ENCODE measurements around the gene PHF12. TPM values are rescaled to one million over a fixed set of nuclear protein-coding genes. Genes with fewer than 3 reads are reported as not detected.

PHF12 gene
- total and polyA plus RNA-seq, 2 of the 13 experiments (the other 11 are each of a cell fraction or from before 2014, with no cell fraction given) = 9.8 to 17.1 TPM

- no peak for TF ChIP-seq TCF12 (IDR thresholded peaks at IDR 0.05)
- no peak for TF ChIP-seq TCF12 (CRISPR knock-in tag; IDR thresholded peaks at IDR 0.05)
- TF ChIP-seq, protein P1, sequence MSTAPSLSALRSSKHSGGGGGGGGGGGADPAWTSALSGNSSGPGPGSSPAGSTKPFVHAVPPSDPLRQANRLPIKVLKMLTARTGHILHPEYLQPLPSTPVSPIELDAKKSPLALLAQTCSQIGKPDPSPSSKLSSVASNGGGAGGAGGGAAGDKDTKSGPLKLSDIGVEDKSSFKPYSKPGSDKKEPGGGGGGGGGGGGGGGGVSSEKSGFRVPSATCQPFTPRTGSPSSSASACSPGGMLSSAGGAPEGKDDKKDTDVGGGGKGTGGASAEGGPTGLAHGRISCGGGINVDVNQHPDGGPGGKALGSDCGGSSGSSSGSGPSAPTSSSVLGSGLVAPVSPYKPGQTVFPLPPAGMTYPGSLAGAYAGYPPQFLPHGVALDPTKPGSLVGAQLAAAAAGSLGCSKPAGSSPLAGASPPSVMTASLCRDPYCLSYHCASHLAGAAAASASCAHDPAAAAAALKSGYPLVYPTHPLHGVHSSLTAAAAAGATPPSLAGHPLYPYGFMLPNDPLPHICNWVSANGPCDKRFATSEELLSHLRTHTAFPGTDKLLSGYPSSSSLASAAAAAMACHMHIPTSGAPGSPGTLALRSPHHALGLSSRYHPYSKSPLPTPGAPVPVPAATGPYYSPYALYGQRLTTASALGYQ (CRISPR knock-in tag; IDR thresholded peaks at IDR 0.05) = no peak
- TF ChIP-seq MTA1 (CRISPR knock-in tag; IDR thresholded peaks at IDR 0.05; ENCODE audit: borderline replicate concordance) = no peak
- TF ChIP-seq ZNF24 (IDR thresholded peaks at IDR 0.05) = no peak
- TF ChIP-seq CHCHD3 (CRISPR knock-in tag; IDR thresholded peaks at IDR 0.05) = no peak
- 0 out of 2 replicates have a peak, but pooled peaks have one; percentile 38 for TF ChIP-seq GZF1 (CRISPR knock-in tag; IDR thresholded peaks at IDR 0.05)
- no peak for TF ChIP-seq EED (CRISPR knock-in tag; IDR thresholded peaks at IDR 0.05)
- no peak for TF ChIP-seq ZNF816 (CRISPR knock-in tag; IDR thresholded peaks at IDR 0.05; ENCODE audit: borderline replicate concordance)
- TF ChIP-seq ZBTB7A (CRISPR knock-in tag; IDR thresholded peaks at IDR 0.05) = no peak
- no peak for TF ChIP-seq SIN3A (IDR thresholded peaks at IDR 0.05; ENCODE audit: borderline replicate concordance, low read depth, low read length)
- TF ChIP-seq, protein P2, sequence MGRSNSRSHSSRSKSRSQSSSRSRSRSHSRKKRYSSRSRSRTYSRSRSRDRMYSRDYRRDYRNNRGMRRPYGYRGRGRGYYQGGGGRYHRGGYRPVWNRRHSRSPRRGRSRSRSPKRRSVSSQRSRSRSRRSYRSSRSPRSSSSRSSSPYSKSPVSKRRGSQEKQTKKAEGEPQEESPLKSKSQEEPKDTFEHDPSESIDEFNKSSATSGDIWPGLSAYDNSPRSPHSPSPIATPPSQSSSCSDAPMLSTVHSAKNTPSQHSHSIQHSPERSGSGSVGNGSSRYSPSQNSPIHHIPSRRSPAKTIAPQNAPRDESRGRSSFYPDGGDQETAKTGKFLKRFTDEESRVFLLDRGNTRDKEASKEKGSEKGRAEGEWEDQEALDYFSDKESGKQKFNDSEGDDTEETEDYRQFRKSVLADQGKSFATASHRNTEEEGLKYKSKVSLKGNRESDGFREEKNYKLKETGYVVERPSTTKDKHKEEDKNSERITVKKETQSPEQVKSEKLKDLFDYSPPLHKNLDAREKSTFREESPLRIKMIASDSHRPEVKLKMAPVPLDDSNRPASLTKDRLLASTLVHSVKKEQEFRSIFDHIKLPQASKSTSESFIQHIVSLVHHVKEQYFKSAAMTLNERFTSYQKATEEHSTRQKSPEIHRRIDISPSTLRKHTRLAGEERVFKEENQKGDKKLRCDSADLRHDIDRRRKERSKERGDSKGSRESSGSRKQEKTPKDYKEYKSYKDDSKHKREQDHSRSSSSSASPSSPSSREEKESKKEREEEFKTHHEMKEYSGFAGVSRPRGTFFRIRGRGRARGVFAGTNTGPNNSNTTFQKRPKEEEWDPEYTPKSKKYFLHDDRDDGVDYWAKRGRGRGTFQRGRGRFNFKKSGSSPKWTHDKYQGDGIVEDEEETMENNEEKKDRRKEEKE (IDR thresholded peaks at IDR 0.05) = no peak
- no peak for TF ChIP-seq YEATS4 (CRISPR knock-in tag; IDR thresholded peaks at IDR 0.05; ENCODE audit: borderline replicate concordance)
- TF ChIP-seq ZIK1 (CRISPR knock-in tag; IDR thresholded peaks at IDR 0.05; ENCODE audit: borderline replicate concordance, low read depth) = 0 out of 2 replicates have a peak, but pooled peaks have one; percentile 17
- TF ChIP-seq, protein P3, sequence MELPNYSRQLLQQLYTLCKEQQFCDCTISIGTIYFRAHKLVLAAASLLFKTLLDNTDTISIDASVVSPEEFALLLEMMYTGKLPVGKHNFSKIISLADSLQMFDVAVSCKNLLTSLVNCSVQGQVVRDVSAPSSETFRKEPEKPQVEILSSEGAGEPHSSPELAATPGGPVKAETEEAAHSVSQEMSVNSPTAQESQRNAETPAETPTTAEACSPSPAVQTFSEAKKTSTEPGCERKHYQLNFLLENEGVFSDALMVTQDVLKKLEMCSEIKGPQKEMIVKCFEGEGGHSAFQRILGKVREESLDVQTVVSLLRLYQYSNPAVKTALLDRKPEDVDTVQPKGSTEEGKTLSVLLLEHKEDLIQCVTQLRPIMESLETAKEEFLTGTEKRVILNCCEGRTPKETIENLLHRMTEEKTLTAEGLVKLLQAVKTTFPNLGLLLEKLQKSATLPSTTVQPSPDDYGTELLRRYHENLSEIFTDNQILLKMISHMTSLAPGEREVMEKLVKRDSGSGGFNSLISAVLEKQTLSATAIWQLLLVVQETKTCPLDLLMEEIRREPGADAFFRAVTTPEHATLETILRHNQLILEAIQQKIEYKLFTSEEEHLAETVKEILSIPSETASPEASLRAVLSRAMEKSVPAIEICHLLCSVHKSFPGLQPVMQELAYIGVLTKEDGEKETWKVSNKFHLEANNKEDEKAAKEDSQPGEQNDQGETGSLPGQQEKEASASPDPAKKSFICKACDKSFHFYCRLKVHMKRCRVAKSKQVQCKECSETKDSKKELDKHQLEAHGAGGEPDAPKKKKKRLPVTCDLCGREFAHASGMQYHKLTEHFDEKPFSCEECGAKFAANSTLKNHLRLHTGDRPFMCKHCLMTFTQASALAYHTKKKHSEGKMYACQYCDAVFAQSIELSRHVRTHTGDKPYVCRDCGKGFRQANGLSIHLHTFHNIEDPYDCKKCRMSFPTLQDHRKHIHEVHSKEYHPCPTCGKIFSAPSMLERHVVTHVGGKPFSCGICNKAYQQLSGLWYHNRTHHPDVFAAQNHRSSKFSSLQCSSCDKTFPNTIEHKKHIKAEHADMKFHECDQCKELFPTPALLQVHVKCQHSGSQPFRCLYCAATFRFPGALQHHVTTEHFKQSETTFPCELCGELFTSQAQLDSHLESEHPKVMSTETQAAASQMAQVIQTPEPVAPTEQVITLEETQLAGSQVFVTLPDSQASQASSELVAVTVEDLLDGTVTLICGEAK (IDR thresholded peaks at IDR 0.05) = no peak
- TF ChIP-seq, protein P3 (CRISPR knock-in tag; IDR thresholded peaks at IDR 0.05) = no peak
- no peak for TF ChIP-seq ZZZ3 (CRISPR knock-in tag; IDR thresholded peaks at IDR 0.05; ENCODE audit: borderline replicate concordance)
- TF ChIP-seq MED13 (CRISPR knock-in tag; IDR thresholded peaks at IDR 0.05) = no peak
Observed at GRCh38 chr17:28992185-28992584, 40.9 kb upstream of the PHF12 start (continued).
